C4-2B (cell line): ENCODE results near the gene POLA2.

Experiments
- H3K27ac ChIP-seq: fragments of 450-650 bp; 2 replicates; pipeline ENCODE4 v1.5.1; 2017
- ZFX ChIP-seq: fragments of 450-650 bp; IDR thresholded peaks from 2 replicates; pipeline ENCODE4 v1.6.1; 2017
- TF ChIP-seq, protein P1 (sequence below): fragments of 450-650 bp; conservative IDR thresholded peaks from 2 replicates; pipeline ENCODE4 v1.5.1; 2017; ENCODE audit warnings: mild to moderate bottlenecking

Gene POLA2

DNA sequence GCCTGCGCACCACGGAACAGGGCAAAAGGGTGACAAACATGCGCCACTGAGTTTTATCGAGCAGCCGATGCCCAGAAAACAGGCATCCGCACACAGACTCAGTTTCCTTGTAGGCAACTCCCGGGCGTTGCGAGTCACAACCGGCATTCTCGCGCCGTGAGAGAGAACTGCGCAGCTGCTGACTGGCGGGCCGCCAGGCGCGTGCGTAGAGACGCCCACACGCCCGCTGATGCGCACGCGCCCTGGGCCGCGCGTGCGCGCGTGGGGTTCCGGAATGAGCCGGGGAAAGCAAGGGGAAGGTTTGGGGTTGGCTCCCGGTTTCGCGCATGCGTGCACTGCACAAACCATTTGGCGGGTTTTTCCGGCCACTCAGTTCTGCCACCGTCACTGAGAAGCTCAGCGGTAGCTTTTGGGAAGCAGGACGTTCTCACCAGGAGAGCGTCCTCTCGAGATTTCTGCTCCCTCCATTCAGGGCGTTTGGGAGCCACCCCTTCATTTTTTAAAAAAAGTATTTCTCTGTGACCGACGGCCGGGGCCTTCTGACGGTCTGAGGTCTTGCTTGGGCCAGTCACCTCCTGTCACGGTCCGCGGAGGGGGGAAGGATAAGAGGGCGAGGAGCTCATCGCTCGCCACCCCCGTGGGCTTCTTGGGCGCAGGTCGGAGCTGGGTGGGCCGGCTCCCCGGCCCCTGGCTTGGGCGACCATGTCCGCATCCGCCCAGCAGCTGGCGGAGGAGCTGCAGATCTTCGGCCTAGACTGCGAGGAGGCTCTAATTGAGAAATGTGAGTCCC lies at the start of gene POLA2:
TSS of gene POLA2 (plus strand) at position 372 of the 790 bp plus-strand sequence. CDS start at position 703, 331 bp downstream.
- peak within 1 kb of the TSS; percentile 91 for H3K27ac ChIP-seq
- peak; percentile 76 for TF ChIP-seq ZFX
- TF ChIP-seq, protein P1, sequence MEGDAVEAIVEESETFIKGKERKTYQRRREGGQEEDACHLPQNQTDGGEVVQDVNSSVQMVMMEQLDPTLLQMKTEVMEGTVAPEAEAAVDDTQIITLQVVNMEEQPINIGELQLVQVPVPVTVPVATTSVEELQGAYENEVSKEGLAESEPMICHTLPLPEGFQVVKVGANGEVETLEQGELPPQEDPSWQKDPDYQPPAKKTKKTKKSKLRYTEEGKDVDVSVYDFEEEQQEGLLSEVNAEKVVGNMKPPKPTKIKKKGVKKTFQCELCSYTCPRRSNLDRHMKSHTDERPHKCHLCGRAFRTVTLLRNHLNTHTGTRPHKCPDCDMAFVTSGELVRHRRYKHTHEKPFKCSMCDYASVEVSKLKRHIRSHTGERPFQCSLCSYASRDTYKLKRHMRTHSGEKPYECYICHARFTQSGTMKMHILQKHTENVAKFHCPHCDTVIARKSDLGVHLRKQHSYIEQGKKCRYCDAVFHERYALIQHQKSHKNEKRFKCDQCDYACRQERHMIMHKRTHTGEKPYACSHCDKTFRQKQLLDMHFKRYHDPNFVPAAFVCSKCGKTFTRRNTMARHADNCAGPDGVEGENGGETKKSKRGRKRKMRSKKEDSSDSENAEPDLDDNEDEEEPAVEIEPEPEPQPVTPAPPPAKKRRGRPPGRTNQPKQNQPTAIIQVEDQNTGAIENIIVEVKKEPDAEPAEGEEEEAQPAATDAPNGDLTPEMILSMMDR: no peak

DNA sequence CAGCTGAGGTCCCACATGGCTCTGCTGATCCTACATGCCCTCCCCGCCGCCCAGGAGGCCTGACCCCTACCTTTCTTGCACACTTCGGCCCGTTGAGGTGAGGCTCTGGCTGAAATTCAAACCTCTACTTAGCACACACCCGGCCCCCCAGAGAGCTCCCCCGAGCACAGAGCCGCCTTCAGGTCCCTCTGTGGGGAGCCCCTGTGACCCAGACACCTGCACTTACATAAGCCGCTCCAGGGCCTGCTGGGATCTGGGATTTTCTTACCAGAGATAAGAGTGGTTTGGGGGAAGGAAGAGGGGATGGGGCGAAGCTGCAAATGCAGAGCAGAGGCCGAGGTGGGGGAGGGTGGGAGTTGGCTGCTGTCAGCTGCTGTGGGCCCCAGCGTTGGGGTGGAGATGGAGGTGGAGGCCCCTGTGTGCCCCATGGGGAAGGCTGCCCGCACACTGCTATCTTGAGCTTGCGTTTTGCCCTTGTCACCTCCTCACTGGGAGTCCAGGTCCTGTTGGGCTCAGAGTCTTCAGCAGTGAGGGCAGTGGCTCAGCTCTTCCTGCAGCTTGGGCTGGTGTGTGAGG lies 49.4 kb upstream of the POLA2 start:
- no peak for TF ChIP-seq ZFX
- TF ChIP-seq, protein P1: no peak
- H3K27ac ChIP-seq: no peak overlapping the region

DNA sequence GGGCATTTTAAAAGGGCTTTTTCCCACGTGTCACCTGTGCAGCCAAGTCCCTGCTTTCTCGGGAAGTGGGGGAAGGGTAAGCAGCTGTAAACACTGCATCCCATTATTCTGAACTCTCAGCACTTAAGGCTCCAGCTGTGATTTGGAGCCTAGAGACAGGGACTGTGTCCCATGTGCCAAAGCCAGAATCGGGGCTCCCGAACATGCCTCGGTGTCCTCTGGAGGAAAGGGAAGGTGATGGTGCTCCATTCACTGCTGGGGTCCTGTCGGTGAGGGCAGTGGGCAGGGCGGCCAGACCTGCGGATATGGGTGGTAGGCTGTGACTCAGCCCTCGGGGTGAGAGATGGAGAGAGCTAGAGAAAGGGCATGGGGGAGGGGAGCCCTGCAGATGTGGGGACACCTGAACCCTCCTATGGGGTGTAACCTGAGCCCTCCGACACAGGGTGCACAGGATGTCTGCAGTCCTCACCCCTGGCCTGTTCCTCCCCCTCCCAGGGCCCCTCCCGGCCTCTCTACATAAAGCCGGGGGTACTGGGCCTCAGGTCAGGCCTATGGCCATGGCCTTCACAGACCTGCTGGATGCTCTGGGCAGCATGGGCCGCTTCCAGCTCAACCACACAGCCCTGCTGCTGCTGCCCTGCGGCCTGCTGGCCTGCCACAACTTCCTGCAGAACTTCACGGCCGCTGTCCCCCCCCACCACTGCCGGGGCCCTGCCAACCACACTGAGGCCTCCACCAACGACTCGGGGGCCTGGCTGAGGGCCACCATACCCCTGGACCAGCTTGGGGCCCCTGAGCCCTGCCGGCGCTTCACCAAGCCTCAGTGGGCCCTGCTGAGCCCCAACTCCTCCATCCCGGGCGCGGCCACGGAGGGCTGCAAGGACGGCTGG lies 48.2 kb upstream of the POLA2 start:
- no peak for TF ChIP-seq ZFX
- TF ChIP-seq, protein P1: no peak
- no peak overlapping the region for H3K27ac ChIP-seq

DNA sequence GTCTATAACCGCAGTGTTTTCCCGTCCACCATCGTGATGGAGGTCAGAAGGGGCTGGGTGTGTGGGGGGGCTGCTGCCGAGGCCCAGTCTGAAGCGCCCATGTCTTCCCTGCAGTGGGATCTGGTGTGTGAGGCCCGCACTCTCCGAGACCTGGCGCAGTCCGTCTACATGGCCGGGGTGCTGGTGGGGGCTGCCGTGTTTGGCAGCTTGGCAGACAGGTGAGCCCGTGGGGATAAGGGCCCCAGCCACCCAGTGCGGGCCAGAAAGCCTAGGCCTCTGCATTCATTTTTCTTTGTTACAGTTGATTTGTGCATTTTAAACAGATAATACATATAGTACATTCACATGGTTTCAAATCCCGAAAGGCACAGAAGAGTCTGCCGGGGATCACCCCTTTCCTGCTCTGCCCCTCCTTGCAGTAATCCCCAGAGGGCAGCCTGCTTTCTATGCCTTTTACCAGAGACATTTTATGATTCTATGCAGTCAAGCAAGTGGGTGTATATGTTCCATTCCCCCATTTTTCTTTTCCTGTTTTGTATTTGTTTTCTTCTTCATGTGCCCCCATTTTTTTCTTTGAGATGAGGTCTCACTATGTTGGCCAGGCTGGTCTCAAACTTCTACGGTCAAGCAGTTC lies 47.4 kb upstream of the POLA2 start:
- TF ChIP-seq ZFX: no peak
- TF ChIP-seq, protein P1: no peak
- H3K27ac ChIP-seq: no peak overlapping the region

- no peak overlapping the region for H3K27ac ChIP-seq
- TF ChIP-seq ZFX: no peak
- TF ChIP-seq, protein P1: no peak
These were observed 46.2 kb upstream of the POLA2 start for GRCh38 chr11:65215441-65216076.

DNA sequence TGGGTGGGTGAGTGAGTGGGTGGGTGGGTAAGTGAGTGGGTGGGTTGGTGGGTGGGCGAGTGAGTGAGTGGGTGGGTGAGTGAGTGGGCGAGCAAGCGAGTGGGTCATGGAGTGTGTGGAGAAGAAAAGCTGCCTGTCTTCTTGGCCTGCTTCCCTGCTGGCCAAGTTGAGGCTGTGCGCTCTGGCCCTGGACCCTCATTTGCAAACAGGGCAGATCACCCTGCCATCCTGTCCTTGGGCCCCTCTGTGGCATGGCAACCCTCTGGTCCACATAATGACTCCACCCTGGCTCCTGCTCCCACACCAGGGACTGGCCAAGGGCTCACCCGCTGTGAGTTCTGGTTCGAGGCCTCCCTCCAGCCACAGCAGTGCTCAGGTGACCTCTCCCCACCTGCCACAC lies 44.9 kb upstream of the POLA2 start:
- TF ChIP-seq, protein P1: no peak
- H3K27ac ChIP-seq: no peak overlapping the region
